Measurements from ENCODE around the gene ORAI3.
A peak's percentile ranks its signal among the peaks of the same experiment; 100 is the strongest.
"Not testable (repeated sequence)": the region's sequence is repeated elsewhere in the genome, so short reads cannot be mapped to it uniquely, and the experiment has no call there.

ORAI3 gene

DNA sequence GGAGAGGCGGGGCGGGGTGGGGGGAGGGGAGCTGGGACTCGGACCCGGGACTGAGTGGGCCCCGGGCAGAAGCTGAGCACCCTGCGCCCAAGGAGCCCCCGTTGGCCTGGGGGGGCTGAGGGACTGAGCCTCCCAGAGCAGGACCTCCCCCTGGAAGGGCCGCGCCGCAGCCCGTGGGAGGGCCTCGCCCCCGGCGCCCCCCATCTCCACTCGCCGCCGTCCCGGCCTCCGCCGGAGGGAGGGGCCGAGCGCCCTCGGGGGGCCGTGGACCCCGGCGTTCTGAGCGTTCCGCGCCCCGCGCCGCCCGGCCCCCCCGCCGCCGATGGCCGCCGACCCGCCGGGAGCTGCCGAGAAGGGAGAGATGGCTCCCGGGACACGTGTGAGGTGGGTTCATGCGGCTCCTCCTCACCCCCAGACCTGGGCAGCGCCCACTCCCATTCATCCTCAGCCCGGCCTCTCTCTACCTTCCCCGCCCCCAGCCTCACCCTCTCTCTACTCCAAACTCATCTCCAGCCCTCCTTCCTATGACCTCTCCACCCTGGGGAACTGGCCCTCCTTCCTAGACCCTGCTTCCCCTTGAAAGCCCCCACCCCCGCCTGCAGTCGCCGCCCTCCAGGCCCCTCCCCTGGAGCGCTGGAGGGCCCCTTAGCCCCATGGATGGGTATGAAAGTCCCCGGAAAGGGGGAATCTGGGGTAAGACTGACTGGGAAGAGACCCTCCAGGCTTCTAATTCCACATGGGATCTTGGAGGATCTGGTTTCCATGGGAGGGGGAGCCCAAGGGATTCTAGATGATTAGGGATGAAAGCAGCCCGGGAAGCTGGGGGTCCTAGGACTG, 24.6 kb upstream of the ORAI3 start:
- DNase-seq = no peak

- DNase-seq = no peak
These were observed 23.8 kb upstream of the ORAI3 start for GRCh38 chr16:30924913-30925631.

- DNase-seq = no peak
These were observed 23.3 kb upstream of the ORAI3 start for GRCh38 chr16:30925632-30925987.

DNA sequence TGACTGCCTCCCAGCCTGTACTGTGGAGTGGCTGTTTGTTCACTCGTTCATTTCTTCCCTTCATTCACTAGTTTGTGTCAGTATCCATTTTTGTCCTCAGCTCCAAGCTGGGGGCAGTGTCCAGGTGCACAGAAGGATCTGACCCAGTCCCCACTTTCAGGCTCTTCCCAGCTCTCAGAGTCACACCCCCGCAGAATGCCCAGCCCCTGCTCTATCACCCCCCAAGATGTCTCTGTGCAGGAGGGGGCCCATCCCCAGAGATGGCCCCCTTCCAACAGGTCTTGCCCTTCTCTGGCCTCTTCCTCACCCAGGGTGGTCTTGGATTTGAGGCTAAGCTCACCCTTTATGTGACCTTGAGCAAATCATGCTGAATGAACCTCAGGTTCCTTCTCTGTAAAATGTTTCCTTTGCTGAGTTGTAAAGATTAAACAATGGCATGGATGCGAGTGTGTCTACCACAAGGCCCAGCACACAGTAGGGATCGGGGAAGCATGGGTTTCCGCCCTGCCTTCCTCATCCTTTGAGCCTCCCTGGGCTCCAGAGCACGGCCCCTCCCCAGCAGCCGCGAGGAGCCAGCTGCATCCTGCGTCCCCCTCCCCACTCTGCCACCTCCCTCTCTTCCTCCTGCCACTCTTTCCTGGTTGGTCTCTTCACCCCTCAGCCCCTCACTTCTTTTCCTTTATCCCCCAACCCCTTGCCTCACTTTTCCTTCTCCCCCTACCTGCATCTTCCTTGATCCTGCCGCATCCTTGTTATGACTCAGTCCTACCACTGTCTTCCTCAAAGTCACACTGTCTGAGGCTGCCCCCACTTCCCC, 22.7 kb upstream of the ORAI3 start:
- no peak for DNase-seq

DNA sequence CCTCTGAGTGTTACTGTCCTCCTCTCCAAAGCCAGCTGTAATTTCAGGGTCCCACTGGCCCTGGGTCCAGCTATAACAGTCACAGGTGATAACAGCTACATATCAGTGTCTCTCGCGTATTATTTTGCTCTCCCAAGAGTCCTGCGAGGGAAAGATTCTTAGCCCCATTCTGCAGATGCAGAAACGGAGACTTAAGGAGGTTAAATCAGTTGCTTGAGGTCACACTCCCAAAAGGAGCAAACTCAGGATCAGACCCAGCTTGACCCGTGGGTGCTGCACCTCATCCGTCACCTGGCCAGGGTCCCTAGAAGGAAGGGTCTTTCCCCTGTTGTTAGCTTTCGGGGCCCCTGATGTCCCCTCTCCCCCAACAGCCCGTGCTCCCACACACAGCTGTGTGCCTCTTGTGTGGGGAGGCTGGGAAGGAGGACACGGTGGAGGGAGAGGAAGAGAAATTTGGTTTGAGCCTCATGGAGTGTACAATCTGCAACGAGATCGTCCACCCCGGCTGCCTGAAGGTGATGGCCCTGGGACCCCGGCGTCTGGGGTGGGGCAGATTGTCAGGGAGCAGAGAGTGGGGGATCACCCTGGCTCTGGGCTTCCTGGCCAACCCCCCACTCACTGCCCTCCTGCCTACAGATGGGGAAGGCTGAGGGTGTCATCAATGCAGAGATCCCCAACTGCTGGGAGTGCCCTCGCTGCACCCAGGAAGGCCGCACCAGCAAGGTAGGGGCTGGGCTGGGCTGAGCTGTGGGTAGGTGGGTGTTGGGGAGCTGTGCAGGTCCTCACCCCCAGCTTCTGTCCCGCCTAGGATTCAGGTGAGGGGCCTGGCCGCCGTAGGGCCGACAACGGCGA, 21.7 kb upstream of the ORAI3 start:
- DNase-seq = no peak

GRCh38 chr16:30927789-30928378, 21.0 kb upstream of the ORAI3 start:
- peak; percentile 52 for DNase-seq

- no peak for DNase-seq
These were observed 20.5 kb upstream of the ORAI3 start for GRCh38 chr16:30928390-30928789.

- DNase-seq = no peak
These were observed 19.7 kb upstream of the ORAI3 start for GRCh38 chr16:30929167-30929566.

DNA sequence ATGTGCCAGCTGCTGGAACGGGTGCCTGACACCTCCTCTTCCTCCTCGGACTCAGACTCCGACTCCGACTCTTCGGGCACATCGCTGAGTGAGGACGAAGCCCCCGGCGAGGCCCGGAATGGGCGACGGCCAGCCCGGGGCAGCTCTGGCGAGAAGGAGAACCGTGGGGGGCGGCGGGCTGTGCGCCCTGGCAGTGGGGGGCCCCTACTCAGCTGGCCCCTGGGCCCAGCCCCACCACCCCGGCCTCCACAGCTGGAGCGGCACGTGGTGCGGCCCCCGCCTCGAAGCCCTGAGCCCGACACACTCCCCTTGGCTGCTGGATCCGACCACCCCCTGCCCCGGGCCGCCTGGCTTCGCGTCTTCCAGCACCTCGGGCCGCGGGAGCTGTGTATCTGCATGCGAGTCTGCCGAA, 18.7 kb upstream of the ORAI3 start:
- DNase-seq = no peak

DNA sequence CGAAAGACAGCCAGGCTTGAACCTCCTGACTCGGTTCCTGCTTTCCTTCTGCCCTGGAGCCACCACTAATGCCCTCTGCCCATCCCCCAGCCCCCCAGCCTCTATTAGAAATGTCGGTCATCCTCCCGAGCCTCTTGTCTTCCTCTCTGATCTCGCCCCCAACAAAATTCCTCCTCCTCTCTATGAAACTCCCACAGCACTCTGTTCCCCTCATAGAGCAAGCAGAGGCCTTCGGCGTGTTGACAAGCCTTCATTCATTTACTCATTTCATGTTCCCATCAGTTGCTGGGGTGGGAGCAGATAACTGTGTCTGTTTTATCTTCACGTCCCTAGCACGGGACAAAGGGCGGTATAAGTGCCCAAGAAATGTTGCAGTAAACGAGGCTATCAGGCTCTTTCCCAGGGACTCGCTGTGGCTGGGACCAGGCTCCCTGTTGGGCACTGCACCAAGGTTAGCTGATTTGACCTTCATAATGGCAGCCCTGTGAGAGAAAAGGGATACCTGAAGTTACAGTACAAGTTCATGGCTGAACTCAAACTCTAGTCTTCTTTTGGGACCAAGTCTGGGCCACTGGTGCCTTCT, 17.7 kb upstream of the ORAI3 start:
- no peak for DNase-seq

DNA sequence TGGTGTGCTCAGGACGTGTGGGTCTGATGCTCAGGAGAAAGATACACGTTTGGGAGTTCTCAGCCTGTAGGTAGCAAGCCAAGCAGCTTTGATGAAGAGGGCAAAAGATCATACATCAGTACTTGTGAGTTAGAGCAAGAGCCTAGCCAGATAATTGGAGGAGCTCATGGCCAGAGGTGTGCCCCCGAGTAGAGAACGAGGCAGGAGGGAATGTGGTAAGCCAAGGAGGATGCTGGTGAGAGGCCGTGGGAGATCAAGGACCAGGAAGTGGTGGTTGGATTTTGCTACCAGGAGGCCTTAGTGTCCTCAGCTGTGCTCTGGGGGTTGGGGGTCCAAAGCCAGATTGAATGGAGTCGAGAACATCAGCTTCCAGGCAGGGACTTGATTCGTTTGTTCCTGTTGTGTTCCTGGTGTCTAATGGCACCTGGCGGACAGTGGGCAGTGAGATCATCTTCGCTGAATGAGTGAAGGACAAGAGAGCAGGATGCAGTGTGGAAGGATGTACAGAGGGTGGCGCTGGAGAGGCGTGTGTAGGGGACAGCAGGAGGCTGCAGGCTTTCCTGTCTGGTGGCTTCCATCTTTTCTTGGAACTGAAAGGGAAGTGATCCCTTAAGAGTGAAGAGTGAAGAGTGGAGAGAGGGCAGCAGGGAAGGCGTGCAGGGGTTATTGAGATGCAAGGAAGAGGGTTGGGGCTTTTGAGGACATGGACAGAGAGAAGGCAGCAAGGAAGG, 13.9 kb upstream of the ORAI3 start:
- DNase-seq = no peak

DNA sequence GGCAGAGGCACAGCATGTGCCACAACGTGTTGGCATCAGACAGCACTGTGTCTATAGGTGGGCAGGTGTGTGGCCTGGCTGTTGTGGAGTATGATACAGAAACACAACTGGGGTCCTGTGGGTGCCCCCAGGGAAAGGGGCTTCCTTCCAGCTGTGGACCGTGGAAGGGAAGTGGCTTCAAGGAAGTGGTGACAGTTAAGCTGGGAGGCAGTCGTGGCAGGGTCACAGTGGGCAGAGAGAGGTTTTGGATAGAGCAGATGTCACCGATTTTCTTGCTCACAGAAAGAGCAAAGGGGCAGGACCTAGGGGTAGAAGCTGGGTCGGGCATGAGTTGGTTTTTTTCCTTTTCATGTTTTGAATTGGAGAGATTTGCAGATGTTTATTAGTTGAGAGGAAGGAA, 11.2 kb upstream of the ORAI3 start:
- no peak for DNase-seq

GRCh38 chr16:30939571-30939970, 9.3 kb upstream of the ORAI3 start:
- not testable (repeated sequence) for DNase-seq

GRCh38 chr16:30941600-30942425, 7.1 kb upstream of the ORAI3 start:
- DNase-seq = peak; percentile 76

- DNase-seq = no peak
These were observed 6.5 kb upstream of the ORAI3 start for GRCh38 chr16:30942426-30942806.

DNA sequence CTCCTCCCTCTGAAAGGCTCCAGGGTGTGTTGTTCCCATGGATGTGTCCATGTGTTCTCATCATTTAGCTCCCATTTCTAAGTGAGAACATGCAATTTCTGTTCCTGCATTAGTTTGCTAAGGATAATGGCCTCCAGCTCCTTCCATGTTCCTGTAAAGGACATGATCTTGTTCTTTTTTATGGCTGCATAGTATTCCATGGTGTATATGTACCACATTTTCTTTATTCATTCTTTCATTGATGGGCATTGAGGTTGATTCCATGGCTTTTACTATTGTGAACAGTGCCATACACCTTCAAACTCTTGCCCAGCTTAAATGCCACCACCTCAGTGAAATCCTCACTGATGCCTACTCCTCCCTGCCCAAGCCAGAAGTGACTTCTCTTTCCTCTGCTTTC, 4.5 kb upstream of the ORAI3 start:
- no peak for DNase-seq

DNA sequence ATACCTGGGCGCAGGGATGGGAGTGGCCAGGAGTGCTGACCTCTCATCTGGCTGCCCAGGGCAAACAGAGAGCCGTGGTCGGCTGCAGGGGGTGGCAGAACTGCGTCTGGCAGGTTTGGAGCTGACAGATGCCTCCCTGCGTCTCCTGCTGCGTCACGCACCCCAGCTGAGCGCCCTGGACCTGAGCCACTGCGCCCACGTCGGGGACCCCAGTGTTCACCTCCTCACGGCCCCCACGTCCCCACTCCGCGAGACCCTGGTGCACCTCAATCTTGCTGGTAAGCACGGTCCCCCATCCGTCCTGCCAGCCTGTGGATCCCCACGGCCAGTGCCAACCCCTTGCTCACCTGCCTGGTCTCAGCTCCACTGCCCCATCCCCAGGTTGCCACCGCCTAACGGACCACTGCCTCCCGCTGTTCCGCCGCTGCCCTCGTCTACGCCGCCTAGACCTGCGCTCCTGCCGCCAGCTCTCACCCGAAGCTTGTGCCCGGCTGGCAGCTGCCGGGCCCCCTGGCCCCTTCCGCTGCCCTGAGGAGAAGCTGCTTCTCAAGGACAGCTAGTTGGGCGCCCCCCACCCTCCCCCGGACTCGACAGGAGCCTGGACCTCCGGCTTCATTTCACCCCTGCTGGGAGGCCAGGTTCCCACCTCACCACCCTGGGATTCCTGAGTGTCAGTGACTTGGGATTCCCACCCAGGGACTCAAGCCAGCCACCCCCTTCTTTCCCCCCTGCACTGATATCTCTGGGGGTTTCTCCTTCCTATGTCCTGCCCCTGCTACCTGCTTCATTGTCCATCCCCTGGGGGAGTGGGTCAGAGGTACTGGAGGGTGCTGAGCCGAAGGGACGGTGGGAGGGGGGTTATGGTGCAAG, 2.0 kb upstream of the ORAI3 start:
- DNase-seq = no peak

GRCh38 chr16:30947541-30947858, 1.4 kb upstream of the ORAI3 start:
- DNase-seq = no peak

Measured in CD4-positive, alpha-beta T cell treated with Interleukin-15 for 1 hour (primary cell).